Right atrium auricular region (tissue), 2 donors: ENCODE results near the gene RNF220. TPM values are rescaled to one million over a fixed set of nuclear protein-coding genes. Genes with fewer than 3 reads are reported as not detected.
A peak's percentile ranks its signal among the peaks of the same experiment; 100 is the strongest.

Experiments
- DNase-seq: peaks from one replicate; pipeline ENCODE4 v3.0.0-alpha.2; 2019; ENCODE audit warnings: low spot score
- H3K27ac ChIP-seq, 2 donors: fragments of 200-600 bp; sonication (generic); 1 replicate in 1 of 2; 2 replicates in 1 of 2; pipeline ENCODE4 v1.5.1; 2016 to 2019
- H3K27me3 ChIP-seq, 2 donors: fragments of 200-600 bp; sonication (generic); one replicate each; pipeline versions ENCODE4 v1.5.1 to v1.6.0; 2017 to 2019
- H3K36me3 ChIP-seq: fragments of 200-600 bp; sonication (generic); one replicate; pipeline ENCODE4 v1.5.1; 2016
- H3K4me1 ChIP-seq, 2 donors: fragments of 200-600 bp; sonication (generic); one replicate each; pipeline versions ENCODE4 v1.5.1 to v1.6.0; 2017 to 2019
- H3K4me3 ChIP-seq, 2 donors: fragments of 200-600 bp; sonication (generic); 1 replicate in 1 of 2; 2 replicates in 1 of 2; pipeline ENCODE4 v1.5.1; 2017 to 2019; ENCODE audit warnings: mild to moderate bottlenecking in 1 of 2, moderate library complexity in 1 of 2
- H3K9me3 ChIP-seq, 2 donors: fragments of 200-600 bp; sonication (generic); one replicate each; pipeline ENCODE4 v1.5.1; 2019
- CTCF ChIP-seq, 2 donors: fragments of 200-600 bp; sonication (generic); IDR thresholded peaks; one replicate each; pipeline ENCODE4 v1.5.1; 2019; ENCODE audit warnings: antibody characterized with exemption in 2 of 2
- total RNA-seq, 2 donors: library from RNA; depleted of rRNA; stranded (reverse); fragments of >200 nt; gene quantifications; one replicate each; pipeline ENCODE4 v1.1.0, GENCODE V29; 2016

Gene RNF220
- total RNA-seq, 2 donors from 2014 or later, result 76.1 to 91.6 TPM

- no peak for DNase-seq
- peak; percentile 19 to 37 for TF ChIP-seq CTCF (IDR thresholded peaks at IDR 0.05)
- Histone ChIP-seq H3K36me3 (no peaks in the 10 kb centered on the region), H3K4me1 (no peaks in the 10 kb centered on the region), H3K4me3 (no peak overlapping the region), H3K27ac (no peak overlapping the region), H3K9me3 (no peaks in the 10 kb centered on the region), H3K27me3 (no peaks in the 10 kb centered on the region)
These were observed 166.9 kb downstream of the RNF220 start for GRCh38 chr1:44571712-44572571.

- no peaks in the 10 kb centered on the region for H3K36me3 ChIP-seq
- H3K27me3 ChIP-seq, result no peaks in the 10 kb centered on the region
- H3K9me3 ChIP-seq, result no peaks in the 10 kb centered on the region
- DNase-seq, result no peak
- H3K4me3 ChIP-seq, result no peak overlapping the region
- no peaks in the 10 kb centered on the region for H3K4me1 ChIP-seq
- H3K27ac ChIP-seq, result no peak overlapping the region
- no peak for TF ChIP-seq CTCF (IDR thresholded peaks at IDR 0.05)
These were observed 167.5 kb downstream of the RNF220 start for GRCh38 chr1:44572572-44572879.

GRCh38 chr1:44575396-44575795, 170.3 kb downstream of the RNF220 start:
- Histone ChIP-seq H3K36me3 (no peaks in the 10 kb centered on the region), H3K27me3 (no peaks in the 10 kb centered on the region), H3K4me1 (no peaks in the 10 kb centered on the region), H3K9me3 (no peaks in the 10 kb centered on the region), H3K4me3 (no peak overlapping the region), H3K27ac (no peak overlapping the region)
- DNase-seq, result no peak
- no peak for TF ChIP-seq CTCF (IDR thresholded peaks at IDR 0.05)

- TF ChIP-seq CTCF (IDR thresholded peaks at IDR 0.05), result no peak
- H3K4me3 ChIP-seq, result no peak overlapping the region
These were observed 171.5 kb downstream of the RNF220 start for GRCh38 chr1:44576456-44577150.

GRCh38 chr1:44581205-44581604, 176.2 kb downstream of the RNF220 start:
- no peak overlapping the region for H3K4me3 ChIP-seq
- H3K9me3 ChIP-seq, result no peaks in the 10 kb centered on the region
- H3K27me3 ChIP-seq, result no peaks in the 10 kb centered on the region
- no peaks in the 10 kb centered on the region for H3K36me3 ChIP-seq
- no peak for TF ChIP-seq CTCF (IDR thresholded peaks at IDR 0.05)
- no peaks in the 10 kb centered on the region for H3K4me1 ChIP-seq
- no peak for DNase-seq
- no peak overlapping the region for H3K27ac ChIP-seq

More at GRCh38 chr1:44576456-44577150, 171.5 kb downstream of the RNF220 start:
- no peaks in the 10 kb centered on the region for H3K36me3 ChIP-seq
- no peaks in the 10 kb centered on the region for H3K27me3 ChIP-seq
- no peak overlapping the region for H3K27ac ChIP-seq
- H3K9me3 ChIP-seq, result no peaks in the 10 kb centered on the region
- no peaks in the 10 kb centered on the region for H3K4me1 ChIP-seq
- DNase-seq, result no peak
